ENCODE results near the gene GPR12.
A peak's percentile ranks its signal among the peaks of the same experiment; 100 is the strongest.
"Not testable (repeated sequence)": the region's sequence is repeated elsewhere in the genome, so short reads cannot be mapped to it uniquely, and the experiment has no call there.

Gene GPR12

DNA sequence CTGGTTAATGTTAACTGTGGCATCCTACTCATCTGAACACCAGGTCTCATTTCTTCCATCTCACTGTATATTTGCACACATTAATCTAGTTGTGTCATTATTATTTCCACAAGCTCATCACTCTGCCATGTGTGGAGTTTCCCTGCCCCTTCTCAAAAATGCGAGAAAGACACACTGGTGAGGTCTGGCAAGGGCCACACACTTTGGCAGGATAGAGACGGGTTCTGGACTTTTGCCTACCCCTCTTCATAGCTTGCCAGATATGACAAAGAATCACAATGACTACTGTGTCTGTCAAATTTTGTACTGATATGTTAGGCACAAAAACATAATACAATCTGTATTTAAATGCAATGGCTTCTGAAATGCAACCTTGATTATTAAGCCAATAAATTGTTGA, 12.9 kb downstream of the GPR12 start:
- DNase-seq, result no peak

DNA sequence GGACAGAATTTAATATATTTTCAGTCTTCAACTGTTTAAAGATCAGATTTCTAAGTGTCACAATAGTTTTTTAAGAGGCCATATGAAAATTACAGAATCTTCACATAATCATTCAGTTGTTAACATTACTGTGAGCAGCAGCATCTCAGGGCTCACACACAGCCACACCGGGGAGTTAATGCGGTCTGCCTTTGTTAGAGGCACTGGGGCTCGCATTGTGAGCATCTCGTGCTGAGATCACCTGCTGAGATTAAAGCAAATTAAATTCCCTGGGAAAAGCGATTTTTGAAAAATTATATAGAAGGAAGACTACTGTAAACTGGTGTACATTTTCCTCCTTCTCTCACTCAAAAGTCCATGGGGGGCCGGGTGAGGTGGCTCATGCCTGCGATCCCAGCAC, 16.6 kb downstream of the GPR12 start:
- no peak for DNase-seq

GRCh38 chr13:26742691-26743358, 17.8 kb downstream of the GPR12 start:
- DNase-seq, result no peak

DNA sequence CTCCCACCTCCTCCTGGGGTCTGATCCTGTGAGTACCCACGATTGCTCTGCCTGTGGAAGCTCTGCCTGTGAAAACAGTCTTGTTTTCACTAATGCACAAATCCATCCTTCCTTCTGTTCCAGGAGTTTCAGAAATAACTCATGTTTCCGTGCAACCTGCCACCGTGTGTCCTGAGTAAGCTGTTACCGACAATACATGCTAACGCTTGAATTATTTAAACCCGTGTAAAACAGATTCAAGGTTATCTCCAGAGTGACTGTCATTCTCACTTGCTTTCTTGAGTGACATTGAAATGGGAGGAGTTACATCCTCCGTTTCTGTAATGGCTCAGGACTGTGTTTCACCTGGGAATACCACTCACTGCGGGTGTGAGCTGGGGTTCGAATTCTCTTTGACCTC, 24.9 kb downstream of the GPR12 start:
- no peak for DNase-seq

DNA sequence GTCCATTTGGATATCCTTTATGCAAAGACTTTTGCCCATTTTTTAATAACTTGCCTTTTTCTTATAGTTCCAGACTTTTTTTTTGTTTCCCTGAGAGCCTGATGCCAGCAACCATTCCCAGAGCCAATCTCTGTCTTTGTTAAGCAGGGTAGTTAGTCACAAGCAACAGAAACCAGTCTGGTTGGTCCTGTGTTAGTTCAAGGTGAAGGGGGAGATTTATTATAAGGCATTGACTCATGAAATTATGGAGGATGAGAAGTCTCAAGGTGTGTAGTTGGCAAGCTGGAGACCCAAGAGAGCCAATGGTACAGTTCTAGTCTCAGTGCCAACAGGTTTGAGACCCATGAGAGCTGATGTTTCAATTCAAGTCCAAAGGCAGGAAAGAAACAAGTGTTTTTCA, 33.0 kb downstream of the GPR12 start:
- DNase-seq, result no peak

- no peak for DNase-seq
These were observed 33.5 kb downstream of the GPR12 start for GRCh38 chr13:26727122-26727521.

- no peak for DNase-seq
These were observed 33.9 kb downstream of the GPR12 start for GRCh38 chr13:26726684-26727083.

GRCh38 chr13:26723620-26724019, 37.0 kb downstream of the GPR12 start:
- not testable (repeated sequence) for DNase-seq

GRCh38 chr13:26722321-26722720, 38.3 kb downstream of the GPR12 start:
- DNase-seq, result no peak

- DNase-seq, result peak in 1 of 2 experiments; percentile 25
These were observed 39.1 kb downstream of the GPR12 start for GRCh38 chr13:26721251-26722121.

- no peak for DNase-seq
These were observed 41.1 kb downstream of the GPR12 start for GRCh38 chr13:26719356-26719945.

DNA sequence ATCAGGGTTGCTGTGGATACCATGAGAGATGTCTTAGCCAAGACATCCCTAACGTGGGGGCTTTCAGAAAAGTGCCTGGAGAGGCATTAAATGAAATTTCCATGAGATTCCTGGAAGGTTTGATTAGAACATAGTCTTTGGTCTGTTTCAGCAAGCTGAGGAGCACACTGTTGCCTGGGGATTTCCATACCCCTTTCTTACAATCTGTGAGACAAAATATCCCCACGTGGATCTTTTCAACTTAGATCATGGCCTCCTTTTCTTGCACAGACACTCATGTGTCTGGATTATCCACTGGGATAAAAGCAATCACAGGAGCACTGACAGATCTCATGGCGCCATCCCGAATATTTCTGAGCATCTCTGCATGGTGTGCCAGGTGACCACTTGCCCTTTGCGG, 41.7 kb downstream of the GPR12 start:
- DNase-seq, result no peak

DNA sequence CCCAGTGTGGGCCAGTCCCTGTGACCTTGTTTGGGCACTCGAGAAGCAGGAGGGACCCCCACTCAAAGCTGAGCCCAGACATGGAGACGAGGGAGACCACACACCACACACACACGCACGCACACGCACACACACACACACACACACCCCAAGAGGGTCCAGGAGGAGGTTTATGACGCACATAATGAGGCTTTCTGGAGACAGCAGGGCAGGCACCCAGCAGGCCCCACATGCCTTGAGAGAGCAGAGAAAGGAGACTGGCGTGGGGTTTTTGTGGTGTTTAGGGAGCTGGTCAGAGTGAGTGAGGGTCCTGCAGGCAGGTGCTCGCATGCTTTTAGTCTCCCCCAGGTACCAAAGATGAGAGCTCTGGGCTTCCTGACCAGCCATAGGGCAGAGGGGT, 42.4 kb downstream of the GPR12 start:
- no peak for DNase-seq

DNA sequence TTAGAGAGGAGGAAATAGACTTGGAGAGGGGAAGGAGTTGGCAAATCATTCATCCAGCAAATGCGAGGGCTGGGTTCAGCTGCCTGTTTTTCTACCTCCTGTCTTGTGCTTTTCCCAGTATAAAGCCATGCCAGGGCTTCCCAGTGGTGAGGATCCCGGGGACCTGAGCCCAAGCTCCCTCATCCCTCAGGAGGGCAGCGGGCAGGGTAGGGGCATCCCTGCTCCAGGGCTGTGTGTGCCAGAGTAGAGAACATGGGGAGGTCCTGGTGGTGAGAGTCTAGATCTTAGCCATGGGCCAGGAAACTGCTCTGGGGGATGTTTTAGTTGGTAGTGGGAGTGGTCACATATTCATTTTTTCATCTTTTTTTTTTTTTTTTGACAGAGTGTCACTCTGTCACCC, 43.6 kb downstream of the GPR12 start:
- no peak for DNase-seq

GRCh38 chr13:26713341-26713740, 47.2 kb downstream of the GPR12 start:
- DNase-seq, result no peak

GRCh38 chr13:26711211-26711610, 49.4 kb downstream of the GPR12 start:
- DNase-seq, result no peak

DNA sequence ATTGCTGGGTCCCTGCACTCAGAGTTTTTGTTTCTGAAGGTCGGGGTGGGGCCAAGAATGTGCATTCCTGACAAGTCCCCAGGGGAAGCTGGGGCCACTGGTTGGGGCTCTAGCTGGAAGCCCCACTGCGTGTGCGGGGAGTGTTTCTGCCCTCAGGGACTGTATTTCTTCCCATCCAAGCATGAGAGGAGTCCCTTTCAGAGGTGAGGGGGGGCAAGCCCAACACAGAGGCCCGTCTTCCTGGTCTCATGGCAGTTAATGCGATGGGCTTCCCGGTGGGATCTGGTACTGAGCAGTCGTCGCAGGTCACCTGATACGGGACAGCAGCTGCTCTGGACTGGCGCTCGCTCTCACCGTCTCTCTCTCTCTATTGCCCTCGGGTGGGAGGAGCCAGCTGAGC, 50.4 kb downstream of the GPR12 start:
- DNase-seq, result no peak

GRCh38 chr13:26709461-26709860, 51.1 kb downstream of the GPR12 start:
- DNase-seq, result no peak

DNA sequence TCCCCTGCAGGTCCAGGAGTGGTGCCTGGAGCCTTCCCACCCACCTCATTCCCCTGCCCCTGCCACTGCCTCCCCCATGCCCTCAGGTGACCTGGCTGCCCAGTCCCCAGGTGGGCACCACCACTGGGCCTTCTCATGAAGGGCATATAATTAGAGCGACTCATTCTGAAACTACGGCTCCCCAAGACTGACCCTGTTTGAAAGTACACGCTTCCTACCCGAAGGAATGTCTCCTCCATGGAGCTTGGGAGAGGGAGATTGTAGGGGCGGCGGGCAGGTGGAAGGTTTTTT, 52.6 kb downstream of the GPR12 start:
- no peak for DNase-seq

DNA sequence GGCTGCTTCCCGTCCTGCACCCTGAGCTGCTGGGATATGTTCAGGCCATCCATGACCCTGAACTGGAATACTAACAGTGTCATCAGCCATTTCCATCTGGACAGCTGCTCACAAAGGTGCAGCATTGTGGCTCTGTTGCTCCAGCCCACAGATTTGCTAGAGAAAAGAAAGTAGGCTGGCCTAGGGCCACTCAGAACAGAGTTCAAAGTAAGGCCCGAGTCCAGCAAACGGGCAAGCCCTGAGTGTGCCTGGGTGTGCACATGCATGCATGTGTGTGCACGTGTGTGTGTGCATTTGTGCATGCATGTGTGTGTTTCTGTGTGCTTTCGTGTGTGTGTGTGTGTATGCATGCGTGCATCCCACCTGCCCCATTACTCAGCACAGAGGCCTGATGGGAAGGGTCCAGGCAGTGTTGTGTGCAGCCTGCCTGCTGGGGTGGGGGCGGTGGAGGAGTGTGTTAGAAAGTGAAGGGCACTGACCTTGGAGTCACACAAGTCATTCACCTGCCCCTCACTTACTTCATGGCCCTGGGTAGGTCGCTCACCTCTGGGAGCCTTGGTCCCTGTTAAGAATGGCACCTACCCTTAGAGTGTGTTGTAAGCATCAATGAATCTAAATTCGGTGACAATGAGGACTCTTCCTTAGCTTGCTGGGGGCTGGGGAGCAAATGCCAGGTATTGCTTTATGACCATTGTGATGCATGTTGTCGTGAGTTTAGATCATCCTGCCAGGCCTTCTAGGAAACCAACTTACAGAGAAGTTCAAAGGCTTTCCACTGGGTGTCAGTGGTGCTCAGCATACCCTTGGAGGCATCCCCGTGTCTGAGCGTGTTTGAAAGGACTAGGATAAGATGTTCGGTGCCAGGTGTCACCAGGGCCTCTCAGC, 53.2 kb downstream of the GPR12 start:
- no peak for DNase-seq

DNA sequence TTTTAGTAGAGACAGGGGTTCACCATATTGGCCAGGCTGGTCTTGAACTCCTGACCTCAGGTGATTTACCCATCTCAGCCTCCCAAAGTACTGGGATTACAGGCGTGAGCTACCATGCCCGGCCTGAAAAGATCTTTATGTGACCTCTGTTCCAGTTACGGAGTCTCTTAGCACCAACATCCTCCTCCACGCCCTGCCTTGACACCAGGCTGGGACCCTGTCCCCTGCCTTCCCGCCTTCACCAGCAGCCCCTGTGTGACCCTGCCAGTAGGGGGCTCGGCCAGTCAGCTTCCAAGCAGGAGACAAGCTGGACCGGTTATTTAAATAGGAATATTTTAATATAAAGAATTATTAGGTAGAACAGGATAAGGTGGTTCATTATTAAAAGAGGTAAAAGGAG, 54.2 kb downstream of the GPR12 start:
- DNase-seq, result no peak

DNA sequence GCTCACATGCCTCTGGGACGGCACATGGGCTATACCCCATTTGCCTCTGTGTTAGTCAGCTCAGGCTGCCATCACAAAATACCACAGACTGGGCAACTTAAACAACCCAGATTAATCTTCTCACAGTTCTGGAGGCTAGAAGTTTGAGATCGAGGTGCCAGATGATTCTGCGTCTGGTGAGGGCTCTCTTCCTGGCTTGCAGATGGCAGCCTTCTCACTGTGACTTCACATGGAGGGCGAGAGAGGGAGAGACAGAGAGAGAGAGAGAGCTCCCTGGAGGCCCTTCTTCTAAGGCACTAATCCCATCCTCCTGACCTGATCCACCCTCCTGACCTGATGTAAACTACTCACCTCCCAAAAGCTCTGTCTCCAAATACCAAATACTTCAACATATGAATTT, 55.0 kb downstream of the GPR12 start:
- DNase-seq, result no peak
